T47D (cell line): ENCODE results near the gene COG5.

ENCODE experiments used
- DNase-seq, 2 experiments: peaks; one replicate each; pipeline versions ENCODE4 v3.0.0 to v3.0.0-alpha.2; 2011 to 2012; ENCODE audit warnings: low read depth in 1 of 2, low spot score in 1 of 2
- JUND ChIP-seq: IDR thresholded peaks from 2 replicates; pipeline ENCODE4 v1.6.1; 2012; ENCODE audit warnings: low read depth
- in situ Hi-C: cut with HindIII; loops from 2 replicates; pipeline ENCODE4 v1.10.0; 2016; ENCODE audit warnings: low sequenced_read_pairs, low pct_unique_long_range_greater_than_20kb

The COG5 gene

GRCh38 chr7:107186240-107186639 lies 377.5 kb downstream of the COG5 start:
- no peak for TF ChIP-seq JUND
- DNase-seq = no peak
- in situ Hi-C loops = no loop called here

- no peak for TF ChIP-seq JUND
- in situ Hi-C loops = no loop called here
- no peak for DNase-seq
Observed at GRCh38 chr7:107185716-107186115, 378.0 kb downstream of the COG5 start.

- DNase-seq = no peak
- TF ChIP-seq JUND = no peak
- in situ Hi-C loops = no loop called here
Observed at GRCh38 chr7:107181172-107181571, 382.5 kb downstream of the COG5 start.

- TF ChIP-seq JUND = no peak
- in situ Hi-C loops = no loop called here
- DNase-seq = no peak
Observed at GRCh38 chr7:107180378-107180777, 383.3 kb downstream of the COG5 start.

- DNase-seq = no peak
- no peak for TF ChIP-seq JUND
- in situ Hi-C loops = no loop called here
Observed at GRCh38 chr7:107179326-107180164, 384.2 kb downstream of the COG5 start.

GRCh38 chr7:107173691-107174406 lies 389.9 kb downstream of the COG5 start:
- in situ Hi-C loops = no loop called here
- DNase-seq = no peak
- TF ChIP-seq JUND = no peak

GRCh38 chr7:107173191-107173590 lies 390.5 kb downstream of the COG5 start:
- no peak for TF ChIP-seq JUND
- no peak for DNase-seq
- in situ Hi-C loops = no loop called here

- in situ Hi-C loops = no loop called here
- no peak for DNase-seq
- no peak for TF ChIP-seq JUND
Observed at GRCh38 chr7:107172276-107173032, 391.3 kb downstream of the COG5 start.

GRCh38 chr7:107171496-107171895 lies 392.2 kb downstream of the COG5 start:
- no peak for DNase-seq
- no peak for TF ChIP-seq JUND
- in situ Hi-C loops = no loop called here

- in situ Hi-C loops = no loop called here
Observed at GRCh38 chr7:107170051-107170915, 393.4 kb downstream of the COG5 start.

GRCh38 chr7:107169120-107170050 lies 394.3 kb downstream of the COG5 start:
- peak; percentile 72 to 97 for DNase-seq
- in situ Hi-C loops = no loop called here
- TF ChIP-seq JUND = no peak

More at GRCh38 chr7:107170051-107170915, 393.4 kb downstream of the COG5 start:
- TF ChIP-seq JUND = no peak
- no peak for DNase-seq
